NCI-H2227 (cell line): ENCODE measurements around the gene DSCAML1.
"Not testable (repeated sequence)": the region's sequence is repeated elsewhere in the genome, so short reads cannot be mapped to it uniquely, and the experiment has no call there.

Source experiments
- DNase-seq: peaks from one replicate; lab custom pipeline; 2025; ENCODE audit not compliant: unreplicated experiment; lab: John Stamatoyannopoulos, UW

The DSCAML1 gene

DNA sequence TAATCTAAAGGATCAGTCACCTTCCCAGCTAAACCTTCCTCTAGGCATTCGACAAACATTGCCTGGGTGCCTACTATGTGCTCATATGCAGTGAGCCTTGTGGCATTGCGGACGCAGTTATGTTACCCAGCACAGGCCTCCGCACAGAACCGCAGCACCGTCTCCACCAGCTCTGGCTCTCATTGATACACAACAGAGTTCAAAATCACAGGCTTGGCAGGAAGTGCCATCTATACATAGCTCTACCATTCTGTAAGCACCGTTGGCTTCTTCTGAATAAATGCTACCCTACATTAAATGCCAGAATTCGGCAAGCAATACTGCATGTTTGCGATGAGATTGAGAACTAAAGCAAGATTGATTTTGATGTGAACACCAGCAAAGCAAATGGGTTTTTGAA is 31.0 kb downstream of the DSCAML1 start:
- no peak for DNase-seq

DNA sequence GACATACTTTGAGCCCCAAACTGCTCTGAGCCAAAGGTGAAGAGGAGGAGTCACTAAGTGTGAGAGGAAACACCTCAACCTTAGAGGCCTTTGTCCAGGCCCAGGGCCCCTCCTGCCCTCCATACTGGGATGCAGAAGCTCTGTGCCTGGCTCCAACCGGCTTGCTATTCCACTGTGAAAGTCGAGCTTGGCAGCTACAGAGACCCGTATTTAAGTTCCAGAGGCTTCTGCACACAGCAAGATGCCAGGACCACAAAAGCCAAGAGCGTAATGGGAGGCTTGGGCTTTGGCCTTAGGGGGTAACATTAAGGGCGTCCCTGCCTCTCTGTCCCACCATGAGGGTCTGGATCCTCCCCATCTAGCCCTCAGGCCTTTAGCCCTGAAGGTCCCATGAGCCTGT is 31.9 kb downstream of the DSCAML1 start:
- DNase-seq = no peak

DNA sequence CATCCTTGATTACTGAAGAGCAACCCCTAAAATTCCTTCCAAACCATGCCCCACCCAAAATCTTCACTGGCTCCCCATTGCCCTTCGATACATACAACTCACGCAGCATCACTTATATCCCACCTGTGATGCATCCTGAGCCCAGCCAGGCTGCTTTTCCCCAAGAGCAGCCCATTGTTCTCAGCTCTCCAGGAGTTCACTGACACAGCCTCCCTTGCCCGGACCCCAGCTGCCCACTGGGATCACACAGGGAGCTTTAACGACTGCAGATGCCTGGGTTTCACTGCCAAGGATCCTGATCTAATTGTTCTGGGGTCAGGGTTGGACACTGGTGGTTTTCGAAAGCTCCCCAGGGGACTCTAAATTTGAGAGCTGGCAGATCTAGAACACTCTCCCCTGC is 33.6 kb downstream of the DSCAML1 start:
- not testable (repeated sequence) for DNase-seq

DNA sequence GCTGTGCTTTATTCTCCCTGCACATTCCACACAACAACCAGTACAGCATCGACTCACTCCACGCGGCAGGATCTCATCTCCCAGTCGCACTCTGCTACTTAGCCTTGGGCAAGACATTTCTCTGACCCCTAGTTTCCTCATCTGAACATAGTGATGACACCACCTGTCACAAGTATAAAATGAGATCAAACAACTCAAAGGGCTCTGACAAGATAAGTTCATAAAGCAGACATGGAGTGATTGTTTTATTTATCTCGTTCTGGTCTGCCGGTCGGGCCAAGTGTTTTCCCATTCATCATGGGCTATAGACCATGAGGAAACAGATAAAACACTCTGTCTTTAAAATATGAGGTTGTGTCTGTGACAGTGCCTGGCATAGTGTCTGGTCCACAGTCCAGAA is 35.0 kb downstream of the DSCAML1 start:
- DNase-seq = no peak

DNA sequence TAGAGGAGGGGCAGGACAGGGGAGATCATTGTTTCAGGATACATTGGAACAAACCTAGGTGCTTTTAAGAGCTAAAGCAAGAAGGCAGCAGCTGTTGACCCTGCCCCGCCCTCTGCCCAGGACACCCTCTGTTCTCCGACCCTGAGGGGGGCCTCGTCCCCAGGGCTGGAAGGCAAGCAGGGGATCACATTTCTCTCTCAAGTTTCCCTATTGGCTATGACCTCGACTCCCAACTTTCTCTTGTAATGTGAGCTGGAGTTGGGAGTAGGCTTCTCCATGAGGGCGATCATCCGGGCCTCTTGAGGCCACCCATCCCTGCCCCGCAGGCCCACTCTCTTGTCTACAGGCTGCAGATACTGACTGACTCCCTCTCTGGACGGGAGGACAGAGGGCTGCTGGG is 37.7 kb downstream of the DSCAML1 start:
- DNase-seq = no peak

DNA sequence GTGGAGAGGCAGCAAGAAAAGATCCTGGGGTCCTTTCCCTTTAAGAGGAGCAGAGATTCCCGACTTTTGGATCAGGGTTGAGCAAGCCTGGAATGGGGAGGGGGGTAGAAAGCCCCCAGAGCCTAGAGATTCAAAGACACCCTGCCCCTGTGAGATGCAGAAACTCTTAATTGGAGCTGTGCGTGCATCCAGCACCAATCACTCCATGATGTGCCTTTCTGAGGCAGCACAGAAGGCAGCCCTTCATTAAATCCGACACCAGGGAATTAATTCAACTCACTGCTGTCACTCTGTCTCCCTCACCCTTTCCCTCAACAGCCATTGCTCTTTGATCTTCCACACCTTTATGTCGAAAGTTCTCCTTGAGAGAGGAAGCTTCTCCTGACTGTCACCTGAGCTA is 43.0 kb downstream of the DSCAML1 start:
- DNase-seq = no peak

DNA sequence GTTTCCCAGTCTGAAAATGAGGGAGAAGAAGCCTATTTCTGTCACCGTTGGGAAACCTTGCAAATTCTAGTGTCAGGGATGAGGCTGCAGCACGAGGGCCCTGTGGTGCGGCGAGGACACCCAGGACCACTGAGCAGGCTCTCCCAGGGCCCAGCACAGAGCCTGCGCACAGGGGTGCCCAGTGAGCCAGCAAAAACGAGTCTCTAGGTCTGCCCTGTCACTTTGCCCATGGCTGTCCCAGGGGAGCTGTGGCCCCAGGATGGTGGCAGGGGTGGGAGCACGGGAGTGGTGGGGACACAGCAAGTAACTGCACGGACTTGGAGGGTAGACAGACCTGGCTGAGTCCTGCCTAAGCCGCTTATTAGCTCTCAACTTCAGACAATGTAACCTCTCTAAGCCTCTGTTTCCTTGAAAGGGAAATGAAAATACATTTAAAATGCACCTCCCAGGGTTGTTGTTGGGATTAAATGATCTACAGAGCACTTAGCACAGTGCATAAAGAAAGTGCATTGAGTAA is 44.2 kb downstream of the DSCAML1 start:
- no peak for DNase-seq

DNA sequence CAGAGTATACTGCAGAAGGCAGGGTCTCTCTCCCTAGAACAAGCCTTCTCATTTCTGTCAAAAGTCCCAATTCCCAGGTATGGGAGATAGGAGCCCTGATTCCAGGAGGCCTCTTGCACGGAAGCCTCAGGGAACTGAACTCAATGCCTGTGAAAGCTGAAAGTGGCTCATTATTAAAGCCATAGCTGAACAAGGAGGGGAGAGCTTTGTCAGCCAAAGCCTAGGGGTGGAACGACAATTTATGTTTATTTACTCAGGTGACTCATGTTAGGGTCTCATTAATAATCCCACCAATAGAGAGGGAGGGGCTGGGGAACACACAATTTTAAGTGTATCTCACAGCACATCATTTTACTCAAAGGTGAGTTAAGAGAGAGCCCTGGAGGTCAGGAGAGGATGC is 44.9 kb downstream of the DSCAML1 start:
- DNase-seq = peak; percentile 20

DNA sequence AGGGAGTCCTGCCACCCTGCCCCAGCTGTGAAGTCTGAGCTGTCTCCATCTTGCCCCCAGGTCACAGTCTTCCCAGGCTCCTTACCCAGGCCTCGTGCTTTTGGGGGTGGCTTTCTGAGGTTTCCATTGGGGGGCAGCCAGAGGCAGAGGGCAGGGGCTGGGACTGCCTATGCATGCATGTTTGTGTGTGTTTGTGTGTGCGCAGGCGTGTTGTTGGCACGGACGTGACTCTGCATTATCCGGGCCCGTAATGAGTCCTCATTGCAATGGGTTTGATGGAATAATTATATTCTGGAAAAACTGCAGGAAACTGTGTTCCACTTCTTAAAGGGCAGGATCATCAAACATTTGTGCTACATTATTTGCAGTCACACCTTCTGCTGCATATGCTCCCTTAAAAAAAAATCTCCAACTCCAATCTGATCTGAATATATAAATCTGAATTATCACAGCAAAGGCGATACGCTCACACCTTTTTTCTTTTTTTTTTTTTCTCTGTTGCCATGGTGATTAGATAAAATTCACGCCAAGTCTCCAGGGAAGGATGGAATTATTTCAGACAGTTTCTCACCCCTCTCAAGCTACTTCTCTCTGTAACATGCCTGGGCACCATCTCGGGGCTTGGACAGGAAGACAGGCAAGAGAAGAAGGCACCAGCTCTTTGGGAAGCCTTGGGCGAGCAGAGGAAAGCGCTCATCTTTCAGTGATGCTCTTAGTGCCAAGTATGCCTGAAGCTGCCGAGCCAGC is 45.9 kb downstream of the DSCAML1 start:
- DNase-seq = no peak

DNA sequence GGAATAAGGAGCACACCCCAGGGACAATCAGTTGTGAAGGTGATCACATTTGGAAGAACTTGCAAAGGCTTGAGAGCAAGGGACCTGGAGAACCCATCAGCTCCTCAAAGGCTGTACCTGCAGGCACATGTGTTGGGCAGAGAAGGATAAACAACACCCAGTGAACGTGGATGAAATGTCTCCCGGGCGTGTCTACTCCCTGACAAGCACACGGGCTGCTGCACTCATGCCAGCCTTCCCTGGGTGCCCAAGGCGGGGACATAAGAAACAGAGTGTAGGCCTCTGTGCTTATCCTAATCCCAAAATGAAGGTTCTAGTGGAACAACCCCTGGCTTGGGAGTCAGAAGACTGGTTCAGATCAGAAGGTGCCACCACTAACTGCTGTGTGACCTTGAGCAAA is 46.7 kb downstream of the DSCAML1 start:
- DNase-seq = no peak

DNA sequence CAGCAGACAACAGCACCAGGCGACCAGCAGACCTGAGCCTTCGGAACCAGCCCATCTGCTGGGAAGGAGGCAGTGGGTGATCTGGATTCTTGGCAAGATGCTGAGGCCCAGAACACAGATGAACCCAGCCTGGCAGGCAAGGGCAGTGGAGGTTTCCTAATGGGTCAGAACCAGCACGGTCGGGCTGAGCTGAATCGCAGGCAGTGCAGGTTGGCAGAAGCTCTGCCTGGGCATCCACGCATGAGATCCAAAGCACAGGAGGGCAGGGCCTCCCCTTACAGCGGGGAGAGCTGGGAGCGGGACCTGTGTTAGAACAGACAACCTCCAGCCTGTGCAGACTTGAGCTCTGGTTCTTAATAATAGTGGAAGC is 47.5 kb downstream of the DSCAML1 start:
- DNase-seq = no peak

DNA sequence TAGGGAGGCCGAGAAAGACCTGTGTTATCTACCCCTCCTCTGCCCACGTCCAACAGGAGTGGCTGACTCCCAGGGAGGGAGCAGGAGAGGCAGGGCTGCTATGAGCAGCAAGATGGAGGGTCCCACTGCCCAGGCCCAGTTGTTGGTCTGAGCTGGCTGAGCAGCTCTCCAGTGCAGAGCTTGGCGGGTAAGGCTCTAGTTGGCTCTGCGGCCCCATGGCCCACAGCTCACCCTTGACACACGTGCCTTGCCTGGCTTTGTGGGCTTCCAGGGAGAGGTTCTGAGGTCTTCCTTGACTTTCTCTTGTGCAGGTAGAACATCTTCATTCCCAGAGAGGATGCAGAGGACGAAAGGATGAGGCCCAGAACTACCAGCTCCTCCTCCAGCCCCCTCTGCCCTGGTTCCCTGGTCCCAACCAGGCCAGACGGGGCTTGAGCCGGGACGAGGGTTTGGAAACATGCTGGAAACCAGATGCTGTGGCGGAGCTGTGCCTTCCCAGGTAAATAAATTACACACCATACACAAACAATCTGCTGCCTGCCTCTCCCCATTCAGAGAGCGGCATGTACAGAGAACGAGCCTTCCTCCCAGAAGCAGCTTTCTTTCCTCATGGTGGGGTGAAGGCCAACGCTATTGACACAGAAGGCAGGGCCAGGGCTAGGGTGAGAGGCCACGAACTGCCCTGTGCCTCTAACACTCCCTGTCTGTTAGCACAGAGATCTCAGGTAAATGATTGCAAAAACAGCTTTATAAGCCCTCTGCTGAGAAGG is 48.1 kb downstream of the DSCAML1 start:
- DNase-seq = no peak

DNA sequence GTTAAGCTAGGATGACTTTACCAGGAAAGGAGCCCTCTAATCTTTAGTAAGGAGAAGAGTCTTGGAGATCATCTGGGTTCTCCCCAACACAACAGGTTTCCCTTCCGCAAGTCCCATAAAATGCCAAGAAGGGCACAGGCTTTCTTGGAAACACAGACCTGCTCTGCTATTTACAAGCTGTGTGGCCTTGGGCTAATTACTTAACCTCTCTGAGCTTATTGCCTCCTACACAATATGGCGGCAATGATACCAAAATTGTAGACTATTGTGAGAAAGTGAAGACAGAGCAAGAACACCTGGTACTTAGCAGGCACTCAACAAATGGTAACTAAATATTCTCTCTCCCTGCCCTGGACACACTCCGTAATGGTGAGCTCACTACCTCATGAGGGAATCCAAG is 49.1 kb downstream of the DSCAML1 start:
- no peak for DNase-seq

DNA sequence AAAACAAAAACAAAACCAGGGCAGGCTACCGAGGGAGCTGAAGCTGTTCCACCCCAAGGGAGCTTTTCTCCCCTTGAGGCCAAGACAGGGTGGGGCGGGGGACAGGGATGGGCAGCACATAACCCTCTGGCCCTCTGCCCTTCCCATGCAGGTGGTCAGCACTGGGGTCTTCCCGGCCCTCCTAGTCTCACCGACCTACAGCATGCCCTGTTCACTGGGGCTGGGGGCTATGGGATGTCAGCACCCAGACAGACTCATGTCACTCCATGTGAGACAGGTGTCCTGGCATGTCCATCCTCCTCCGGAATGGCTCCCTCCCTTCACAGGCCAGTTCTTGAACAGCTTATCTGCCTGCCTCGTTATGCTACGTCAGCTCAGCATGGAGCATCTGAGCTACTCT is 51.7 kb downstream of the DSCAML1 start:
- no peak for DNase-seq

DNA sequence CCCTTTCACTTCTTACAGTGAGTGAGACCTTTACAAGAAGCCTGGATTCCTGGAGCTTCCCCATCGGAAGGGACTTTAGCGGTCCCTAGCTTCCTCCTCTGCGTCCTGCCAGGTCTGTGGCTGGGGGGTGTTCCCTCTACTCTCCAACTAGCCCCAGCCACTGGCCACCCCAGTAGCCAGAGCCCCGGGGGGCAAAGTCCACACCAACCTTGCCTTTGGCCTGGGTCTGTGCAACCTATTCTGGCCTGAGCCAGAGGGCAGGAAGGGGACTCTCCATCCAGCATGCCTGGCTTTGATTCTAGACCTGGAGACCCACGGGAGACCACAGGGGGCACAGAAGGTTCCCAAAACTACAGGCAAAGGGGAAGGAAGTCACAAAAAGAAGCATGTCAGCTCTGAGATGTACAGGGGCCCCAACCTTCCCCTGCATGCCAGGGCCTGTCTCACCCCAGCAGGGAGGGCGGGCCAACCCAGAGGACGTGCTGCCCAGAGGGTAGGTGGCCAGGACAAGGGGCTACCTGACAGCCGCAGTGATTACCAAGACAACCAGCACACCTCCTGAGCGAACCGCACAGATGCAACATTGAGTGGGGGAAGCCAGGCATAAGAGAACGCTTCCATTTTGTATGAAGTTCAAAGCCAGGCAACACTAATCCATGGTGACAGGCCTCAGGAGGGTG is 52.4 kb downstream of the DSCAML1 start:
- no peak for DNase-seq

DNA sequence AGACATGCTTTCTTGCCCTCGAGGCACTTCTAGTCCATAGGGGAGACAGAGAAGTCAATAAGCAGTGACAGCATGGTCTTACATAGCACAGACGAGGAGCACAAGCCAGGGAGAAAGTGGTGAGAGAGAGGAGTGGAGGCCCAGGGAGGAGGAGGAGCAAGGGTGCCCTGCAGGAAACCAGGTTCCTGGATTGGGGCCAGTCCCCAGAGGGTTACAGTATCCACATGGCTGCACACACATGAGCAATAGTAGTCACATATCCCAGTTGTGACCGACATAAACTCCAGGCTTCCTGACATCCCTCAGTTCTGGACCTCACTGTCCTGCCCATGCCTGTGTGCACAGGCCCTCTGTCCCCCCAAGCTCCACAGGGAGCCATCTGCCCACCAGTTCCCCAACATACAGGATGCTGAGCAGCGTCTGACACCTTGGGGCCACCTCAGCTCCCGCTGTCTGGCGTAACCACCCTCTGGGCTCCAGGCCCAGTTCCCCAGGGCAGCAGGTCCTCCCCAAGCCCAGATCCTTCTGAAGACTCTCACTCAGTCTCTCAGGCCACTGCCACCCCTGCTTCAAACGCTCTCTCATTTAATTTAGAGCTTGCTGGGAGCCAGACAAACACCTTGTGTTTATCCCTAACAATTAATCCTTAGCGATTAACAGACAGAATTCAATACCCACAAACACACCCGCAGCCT is 53.7 kb downstream of the DSCAML1 start:
- DNase-seq = no peak

DNA sequence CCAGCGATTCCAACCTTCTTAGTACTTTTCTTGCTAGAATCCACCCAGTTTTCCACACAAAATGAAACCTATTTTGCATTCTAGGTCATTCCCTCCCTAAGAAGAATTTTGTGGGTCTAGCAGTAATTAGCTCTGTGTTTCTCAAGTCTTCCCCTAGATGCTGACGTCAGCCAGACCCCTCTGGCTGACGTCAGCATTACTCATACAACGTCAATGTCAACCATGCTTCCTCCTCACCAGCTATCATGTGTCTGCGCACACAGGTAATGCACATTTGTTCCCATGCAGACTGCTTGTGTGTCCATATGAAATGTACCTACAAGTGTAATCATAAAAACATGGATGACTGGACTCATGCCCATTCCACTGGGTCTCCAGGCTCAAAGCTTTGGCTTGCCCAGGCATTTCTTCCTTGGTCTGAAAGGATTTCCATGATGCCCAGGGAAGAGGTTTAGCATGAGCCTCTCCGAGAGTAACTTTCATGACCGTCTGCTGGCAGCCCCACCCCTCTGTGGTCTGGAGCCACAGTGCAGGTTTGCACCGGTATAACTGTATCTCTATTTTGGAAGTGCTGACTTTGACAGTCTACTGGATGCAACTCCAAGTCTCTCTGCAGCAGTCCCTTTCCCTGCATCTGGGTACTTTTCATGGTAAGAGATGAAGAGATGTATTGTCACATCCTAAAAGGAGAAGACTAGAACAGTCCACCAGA is 58.6 kb downstream of the DSCAML1 start:
- no peak for DNase-seq

DNA sequence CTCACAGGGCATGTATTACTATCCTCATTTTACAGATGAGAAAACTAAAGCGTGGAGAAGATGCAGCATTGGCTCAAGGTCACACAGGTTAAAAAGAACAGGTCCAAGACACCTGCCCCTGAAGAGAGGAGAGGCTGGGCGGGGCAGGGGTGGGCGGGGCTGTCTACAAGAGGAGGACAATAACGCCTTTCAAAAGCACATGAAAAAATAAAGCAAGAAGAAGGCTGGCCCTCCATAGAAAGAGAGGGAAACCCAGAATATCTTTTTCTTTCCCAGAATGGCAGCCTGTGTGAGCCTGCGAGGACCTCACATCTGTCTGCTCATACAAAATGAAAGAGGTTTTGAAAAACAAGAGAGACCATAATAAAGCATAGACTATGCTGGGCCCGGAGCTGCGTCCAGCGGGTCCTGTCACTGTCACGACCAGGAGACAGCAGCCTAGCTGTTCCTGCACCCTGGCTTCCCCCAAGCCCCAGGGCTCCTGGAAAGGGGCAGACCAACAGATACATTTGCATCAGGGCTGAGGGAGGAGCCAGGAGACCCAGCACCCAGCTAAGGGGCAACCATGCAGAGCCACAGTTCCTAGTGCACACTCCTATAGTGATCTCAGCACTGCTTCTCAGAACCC is 61.6 kb downstream of the DSCAML1 start:
- DNase-seq = no peak

DNA sequence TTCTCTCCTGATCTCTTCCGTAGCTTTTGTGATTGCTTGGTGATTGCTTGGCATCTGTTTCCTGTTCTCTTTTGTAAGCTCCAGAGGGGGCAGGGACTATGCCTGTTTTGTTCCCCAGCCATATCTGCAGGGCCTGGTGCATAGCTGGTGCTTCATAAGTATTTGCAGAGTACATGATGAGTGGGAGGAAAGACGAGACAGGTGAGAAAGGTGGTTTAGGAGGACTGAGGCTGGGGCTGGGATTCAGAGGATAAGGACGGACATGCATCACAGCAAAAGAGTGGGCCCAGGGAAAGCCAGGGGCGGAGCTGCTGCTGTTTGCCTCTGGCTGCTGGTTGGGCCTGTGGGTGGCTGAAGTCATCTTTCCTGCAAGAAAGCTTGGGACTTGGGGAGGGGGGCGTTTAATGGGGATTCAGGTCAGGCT is 62.4 kb downstream of the DSCAML1 start:
- DNase-seq = no peak

DNA sequence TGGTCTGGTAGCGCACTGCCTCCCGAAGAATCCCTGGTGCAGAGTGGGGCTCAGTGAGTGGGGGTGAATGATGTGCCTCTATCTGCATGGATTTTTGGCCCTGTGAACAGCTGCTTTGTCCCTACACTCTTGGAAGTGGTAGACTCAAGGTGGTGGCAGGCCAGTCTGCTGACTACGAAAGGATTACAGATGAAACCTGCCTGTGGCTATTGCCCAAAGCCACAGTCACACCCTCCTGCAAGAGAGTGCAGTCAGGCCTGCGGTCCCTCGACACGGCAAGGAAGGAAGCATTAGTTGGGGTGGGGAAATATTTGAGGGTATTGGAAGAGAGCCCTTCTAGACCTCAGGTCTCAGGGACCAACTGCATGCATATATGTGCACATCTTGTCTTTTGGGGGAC is 63.7 kb downstream of the DSCAML1 start:
- DNase-seq = no peak
